SH-SY5Y (cell line): Measurements from ENCODE around the gene PCNT.

ENCODE experiments used
- GATA2 ChIP-seq: IDR thresholded peaks from 2 replicates; pipeline ENCODE4 v1.6.1; 2011; ENCODE audit warnings: mild to moderate bottlenecking, low read depth, low read length
- GATA3 ChIP-seq: IDR thresholded peaks from 2 replicates; pipeline ENCODE4 v1.6.1; 2011; ENCODE audit warnings: low read depth, mild to moderate bottlenecking, low read length, moderate library complexity

GRCh38 chr21:46379691-46380090, 55.7 kb downstream of the PCNT start:
- TF ChIP-seq GATA2 (no peak), GATA3 (no peak)
